Measurements from ENCODE around the gene DENND4A. TPM values are rescaled to one million over a fixed set of nuclear protein-coding genes. Genes with fewer than 3 reads are reported as not detected.

DENND4A gene
- total RNA-seq, 4 donors from 2014 or later: 12.2 to 42.1 (median 14.2) TPM

DNA sequence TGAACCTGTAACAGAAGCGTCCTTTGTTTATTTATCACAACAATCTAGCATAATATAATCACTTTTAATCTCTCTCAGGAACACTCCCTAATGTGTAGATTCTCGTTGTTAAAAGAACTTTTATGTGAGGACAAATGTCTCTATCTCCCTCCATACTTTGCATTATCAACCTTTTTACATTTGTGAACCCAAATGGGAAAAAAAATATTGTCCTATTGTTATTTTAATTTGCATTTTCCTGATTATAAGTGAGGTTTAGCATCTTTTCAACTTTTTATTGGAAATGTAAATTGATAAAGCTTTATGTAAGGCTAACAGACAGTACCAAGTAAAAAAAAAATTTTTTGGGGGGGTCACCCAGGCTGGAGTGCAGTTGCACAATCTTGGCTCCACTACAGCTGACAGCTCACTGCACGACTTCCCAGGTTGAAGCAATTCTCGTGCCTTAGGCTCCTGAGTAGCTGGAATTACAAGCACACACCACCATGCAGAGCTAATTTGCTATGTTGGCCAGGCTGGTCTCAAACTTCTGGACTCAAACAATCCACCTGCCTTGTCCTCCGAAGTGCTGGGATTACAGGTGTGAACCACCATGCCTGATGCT, 33.0 kb upstream of the DENND4A start:
- Histone ChIP-seq H3K27ac (no peak overlapping the region), H3K36me3 (no peaks in the 10 kb centered on the region), H3K4me1 (peaks cover 11% of the 10 kb centered on the region), H3K9me3 (no peaks in the 10 kb centered on the region), H3K4me3 (no peak overlapping the region), H3K27me3 (no peaks in the 10 kb centered on the region)
- no peak for TF ChIP-seq POLR2AphosphoS5 (IDR thresholded peaks at IDR 0.05)
- TF ChIP-seq POLR2A (IDR thresholded peaks at IDR 0.05): no peak
- TF ChIP-seq, protein P1, sequence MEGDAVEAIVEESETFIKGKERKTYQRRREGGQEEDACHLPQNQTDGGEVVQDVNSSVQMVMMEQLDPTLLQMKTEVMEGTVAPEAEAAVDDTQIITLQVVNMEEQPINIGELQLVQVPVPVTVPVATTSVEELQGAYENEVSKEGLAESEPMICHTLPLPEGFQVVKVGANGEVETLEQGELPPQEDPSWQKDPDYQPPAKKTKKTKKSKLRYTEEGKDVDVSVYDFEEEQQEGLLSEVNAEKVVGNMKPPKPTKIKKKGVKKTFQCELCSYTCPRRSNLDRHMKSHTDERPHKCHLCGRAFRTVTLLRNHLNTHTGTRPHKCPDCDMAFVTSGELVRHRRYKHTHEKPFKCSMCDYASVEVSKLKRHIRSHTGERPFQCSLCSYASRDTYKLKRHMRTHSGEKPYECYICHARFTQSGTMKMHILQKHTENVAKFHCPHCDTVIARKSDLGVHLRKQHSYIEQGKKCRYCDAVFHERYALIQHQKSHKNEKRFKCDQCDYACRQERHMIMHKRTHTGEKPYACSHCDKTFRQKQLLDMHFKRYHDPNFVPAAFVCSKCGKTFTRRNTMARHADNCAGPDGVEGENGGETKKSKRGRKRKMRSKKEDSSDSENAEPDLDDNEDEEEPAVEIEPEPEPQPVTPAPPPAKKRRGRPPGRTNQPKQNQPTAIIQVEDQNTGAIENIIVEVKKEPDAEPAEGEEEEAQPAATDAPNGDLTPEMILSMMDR (IDR thresholded peaks at IDR 0.05): no peak
- TF ChIP-seq EP300 (IDR thresholded peaks at IDR 0.05): no peak
- WGBS: 37% methylated on average over 5 of the region's 5 CpGs
- DNase-seq (ENCODE audit: low spot score in 2 of 2): peak in 1 of 2 donors; percentile 70

GRCh38 chr15:65824031-65824743, 32.1 kb upstream of the DENND4A start:
- Histone ChIP-seq H3K9me3 (no peaks in the 10 kb centered on the region), H3K4me3 (no peak overlapping the region), H3K4me1 (peaks cover 11% of the 10 kb centered on the region), H3K36me3 (no peaks in the 10 kb centered on the region), H3K27me3 (no peaks in the 10 kb centered on the region), H3K27ac (no peak overlapping the region)
- 60% methylated on average over 7 of the region's 7 CpGs for WGBS
- TF ChIP-seq, protein P1 (IDR thresholded peaks at IDR 0.05): peak; percentile 11 to 57
- no peak for TF ChIP-seq POLR2AphosphoS5 (IDR thresholded peaks at IDR 0.05)
- TF ChIP-seq POLR2A (IDR thresholded peaks at IDR 0.05): no peak
- TF ChIP-seq EP300 (IDR thresholded peaks at IDR 0.05): no peak
- DNase-seq (ENCODE audit: low spot score in 2 of 2): no peak

- peaks cover 11% of the 10 kb centered on the region for H3K4me1 ChIP-seq
- no peak overlapping the region for H3K4me3 ChIP-seq
- DNase-seq (ENCODE audit: low spot score in 2 of 2): no peak
- H3K27me3 ChIP-seq: no peaks in the 10 kb centered on the region
- no peaks in the 10 kb centered on the region for H3K9me3 ChIP-seq
- no peaks in the 10 kb centered on the region for H3K36me3 ChIP-seq
- no peak overlapping the region for H3K27ac ChIP-seq
- TF ChIP-seq, protein P1 (IDR thresholded peaks at IDR 0.05): no peak
- no peak for TF ChIP-seq POLR2AphosphoS5 (IDR thresholded peaks at IDR 0.05)
- TF ChIP-seq POLR2A (IDR thresholded peaks at IDR 0.05): no peak
- TF ChIP-seq EP300 (IDR thresholded peaks at IDR 0.05): no peak
- WGBS: 73% methylated on average over 3 of the region's 3 CpGs
Observed at GRCh38 chr15:65822316-65822715, 30.2 kb upstream of the DENND4A start.

- H3K4me1 ChIP-seq: peaks cover 8% of the 10 kb centered on the region
- no peak for DNase-seq (ENCODE audit: low spot score in 2 of 2)
- H3K4me3 ChIP-seq: no peak overlapping the region
- H3K27me3 ChIP-seq: no peaks in the 10 kb centered on the region
- TF ChIP-seq EP300 (IDR thresholded peaks at IDR 0.05) (no peak), POLR2AphosphoS5 (IDR thresholded peaks at IDR 0.05) (no peak), POLR2A (IDR thresholded peaks at IDR 0.05) (no peak)
- TF ChIP-seq, protein P1 (IDR thresholded peaks at IDR 0.05): no peak
- no peaks in the 10 kb centered on the region for H3K36me3 ChIP-seq
- H3K9me3 ChIP-seq: no peaks in the 10 kb centered on the region
- no peak overlapping the region for H3K27ac ChIP-seq
Observed at GRCh38 chr15:65821070-65821469, 29.0 kb upstream of the DENND4A start.

GRCh38 chr15:65819563-65819960, 27.5 kb upstream of the DENND4A start:
- Histone ChIP-seq H3K4me3 (no peak overlapping the region), H3K4me1 (no peaks in the 10 kb centered on the region)
- TF ChIP-seq POLR2AphosphoS5 (IDR thresholded peaks at IDR 0.05) (no peak), POLR2A (IDR thresholded peaks at IDR 0.05) (no peak), EP300 (IDR thresholded peaks at IDR 0.05) (no peak)
- TF ChIP-seq, protein P1 (IDR thresholded peaks at IDR 0.05): no peak

More at GRCh38 chr15:65819563-65819960, 27.5 kb upstream of the DENND4A start:
- H3K27ac ChIP-seq: no peak overlapping the region
- no peaks in the 10 kb centered on the region for H3K36me3 ChIP-seq
- DNase-seq (ENCODE audit: low spot score in 2 of 2): no peak
- no peaks in the 10 kb centered on the region for H3K9me3 ChIP-seq
- H3K27me3 ChIP-seq: no peaks in the 10 kb centered on the region
- WGBS: 82% methylated on average over 3 of the region's 3 CpGs
